Activated CD4-positive, alpha-beta T cell treated with anti-CD3 and anti-CD28 coated beads, Interleukin-2, amount 50 U/mL, for 48 hours (primary cell): ENCODE measurements around the gene ARMC3.
"Not testable (repeated sequence)": the region's sequence is repeated elsewhere in the genome, so short reads cannot be mapped to it uniquely, and the experiment has no call there.

Experiments used
- DNase-seq, 2 experiments: peaks; one replicate each; pipeline ENCODE4 v3.0.0-alpha.2; 2020

Gene ARMC3

DNA sequence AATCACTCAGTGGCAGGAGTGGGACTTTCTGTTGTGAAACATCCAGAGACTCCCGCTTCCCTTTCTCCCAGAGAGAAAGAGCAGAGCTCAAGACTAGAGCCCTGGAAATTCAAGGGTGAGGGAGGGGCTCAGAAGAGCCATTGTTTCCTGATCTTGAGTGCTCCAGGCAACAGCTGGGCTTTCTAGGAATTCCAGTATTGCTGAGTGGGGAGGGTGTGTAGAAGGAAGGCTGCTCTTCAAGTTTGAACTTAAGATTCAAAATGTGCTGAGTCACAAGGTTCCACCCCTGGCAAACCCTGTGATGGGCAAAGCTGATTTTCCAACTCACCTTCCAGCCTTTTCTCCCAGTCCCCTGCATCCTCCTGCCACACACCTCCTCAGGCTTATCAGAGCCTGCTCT lies 125.2 kb downstream of the ARMC3 start:
- DNase-seq = no peak

DNA sequence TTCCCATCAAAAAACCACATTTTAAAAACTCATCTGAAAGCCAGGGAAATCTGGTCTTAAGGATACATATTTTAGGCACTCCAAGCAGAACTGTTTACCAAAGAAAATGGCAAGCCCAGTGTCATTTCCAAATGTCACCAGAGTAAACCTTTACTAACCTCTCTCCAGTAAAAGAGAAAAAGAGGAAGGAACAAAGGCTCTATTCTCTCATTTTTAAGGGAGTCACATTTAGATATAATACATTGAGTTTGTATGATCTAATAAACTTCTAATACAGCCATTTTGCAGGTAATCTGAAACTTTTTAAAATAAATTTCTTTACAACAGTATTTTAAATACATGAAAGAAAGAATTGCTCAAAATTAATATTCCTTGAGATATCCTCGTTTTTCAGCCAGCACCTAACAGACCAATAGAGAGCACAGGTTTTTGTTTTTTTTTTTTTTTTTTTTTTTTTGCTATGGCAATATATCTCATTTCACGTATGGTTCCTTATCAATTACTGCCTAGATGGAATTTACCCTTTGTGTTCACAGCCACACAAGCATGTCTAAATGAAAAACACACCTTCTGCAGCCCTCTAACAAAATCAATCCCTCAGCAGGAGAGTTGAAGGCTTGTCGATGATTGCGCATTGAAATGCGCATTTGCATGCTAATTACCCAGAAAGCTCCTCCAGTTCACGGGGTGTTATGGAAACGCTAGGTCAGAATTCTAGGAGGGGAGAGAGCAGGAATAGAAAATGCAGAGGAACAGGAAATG lies 127.8 kb downstream of the ARMC3 start:
- no peak for DNase-seq

DNA sequence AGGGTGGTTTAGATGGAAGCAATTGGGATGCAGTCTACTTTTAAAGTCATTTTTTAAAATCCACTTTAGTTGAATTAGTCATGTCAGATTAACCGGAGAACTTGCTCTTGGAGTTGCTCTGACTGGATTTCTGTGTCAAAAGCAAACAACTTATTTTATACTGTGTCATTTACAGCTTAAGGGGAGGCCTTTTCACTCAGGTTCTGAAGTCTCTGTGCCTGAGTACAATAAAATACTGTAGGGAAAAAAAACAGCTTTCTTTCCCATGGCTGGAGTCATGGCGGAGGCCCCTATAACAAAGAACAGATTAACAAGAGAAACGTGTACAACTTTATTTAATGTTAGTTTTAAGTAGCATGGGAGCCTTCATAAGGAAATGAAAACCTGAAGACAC lies 128.3 kb downstream of the ARMC3 start:
- DNase-seq = no peak

DNA sequence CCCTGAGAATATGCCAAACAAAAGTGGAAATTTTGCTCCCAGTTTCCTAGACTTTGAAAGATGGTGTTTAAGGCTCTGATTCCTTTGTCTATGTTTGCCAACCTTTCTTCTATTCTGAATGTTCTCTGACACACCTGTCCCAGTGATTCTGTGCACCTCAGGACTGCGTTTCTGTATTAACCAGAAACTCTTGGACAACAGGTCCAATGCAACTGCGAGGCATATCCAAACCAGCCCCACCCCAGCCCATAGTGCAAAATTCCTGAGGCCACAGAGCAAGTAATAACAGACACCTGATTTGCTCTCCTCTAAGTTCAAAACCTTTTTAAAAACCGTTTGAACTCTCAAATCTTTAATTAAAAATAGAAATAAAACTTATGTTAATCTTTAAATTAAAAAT lies 130.5 kb downstream of the ARMC3 start:
- DNase-seq = no peak

DNA sequence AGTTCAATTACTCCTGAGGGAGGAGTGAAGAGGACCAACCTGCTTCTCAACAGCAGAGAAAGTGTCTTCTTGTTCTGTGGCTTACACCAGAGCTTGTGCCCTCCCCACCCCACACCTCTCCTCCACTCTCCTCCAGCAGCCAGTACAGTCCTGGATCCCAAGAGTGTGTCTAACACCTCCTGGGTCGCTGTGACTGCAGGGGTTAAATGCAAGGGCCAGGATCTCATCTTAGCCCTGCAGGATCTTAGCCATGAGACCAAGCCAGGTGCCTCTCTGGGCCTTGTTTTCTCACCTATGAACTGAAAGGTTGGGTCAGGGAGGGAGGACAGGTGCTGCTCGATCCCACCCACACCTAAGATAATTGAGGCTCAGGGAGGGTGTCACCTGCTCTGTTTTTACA lies 133.1 kb downstream of the ARMC3 start:
- DNase-seq = no peak

DNA sequence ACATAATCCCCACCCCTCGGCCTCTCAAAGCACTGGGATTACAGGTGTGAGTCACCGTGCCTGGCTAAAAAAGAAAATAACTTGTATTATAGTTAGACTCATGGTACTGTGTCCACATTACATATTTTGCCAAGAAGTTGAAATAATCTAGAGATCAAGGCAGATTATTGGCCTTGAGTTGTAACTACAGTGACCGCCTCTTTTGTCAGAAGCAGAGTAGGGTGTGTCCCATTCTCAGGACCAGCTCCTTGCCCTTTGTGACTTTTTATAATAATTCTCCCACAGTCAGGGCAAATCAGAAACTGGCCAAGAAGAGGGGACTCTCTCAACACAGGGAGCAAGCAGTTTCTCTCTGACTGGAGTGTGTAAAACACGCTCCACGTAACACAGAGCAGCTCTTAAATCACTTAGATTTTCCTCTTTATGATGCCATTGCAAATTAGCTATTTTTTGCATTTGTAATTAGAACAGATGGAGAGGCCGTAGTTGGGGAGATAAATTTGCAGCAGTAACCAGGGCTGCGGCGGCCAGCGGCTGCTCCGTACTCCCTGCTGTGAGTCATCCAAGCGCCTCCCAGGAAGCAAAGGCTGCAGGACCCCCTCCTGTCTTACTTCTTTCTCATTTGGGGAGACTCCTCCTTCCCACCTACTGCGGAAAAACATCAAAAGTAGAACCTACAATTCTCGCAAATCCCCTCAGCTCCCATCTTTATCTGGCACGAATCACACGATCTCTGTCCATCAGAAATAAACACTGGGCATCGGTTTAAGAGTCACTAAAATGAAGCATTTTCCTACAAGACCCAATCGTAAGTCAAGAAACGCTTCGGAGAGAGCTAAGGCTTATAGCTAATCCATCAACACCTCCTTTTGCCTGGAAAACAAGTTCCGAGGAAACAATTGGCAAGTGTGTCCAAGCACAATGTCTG lies 135.5 kb downstream of the ARMC3 start:
- no peak for DNase-seq

DNA sequence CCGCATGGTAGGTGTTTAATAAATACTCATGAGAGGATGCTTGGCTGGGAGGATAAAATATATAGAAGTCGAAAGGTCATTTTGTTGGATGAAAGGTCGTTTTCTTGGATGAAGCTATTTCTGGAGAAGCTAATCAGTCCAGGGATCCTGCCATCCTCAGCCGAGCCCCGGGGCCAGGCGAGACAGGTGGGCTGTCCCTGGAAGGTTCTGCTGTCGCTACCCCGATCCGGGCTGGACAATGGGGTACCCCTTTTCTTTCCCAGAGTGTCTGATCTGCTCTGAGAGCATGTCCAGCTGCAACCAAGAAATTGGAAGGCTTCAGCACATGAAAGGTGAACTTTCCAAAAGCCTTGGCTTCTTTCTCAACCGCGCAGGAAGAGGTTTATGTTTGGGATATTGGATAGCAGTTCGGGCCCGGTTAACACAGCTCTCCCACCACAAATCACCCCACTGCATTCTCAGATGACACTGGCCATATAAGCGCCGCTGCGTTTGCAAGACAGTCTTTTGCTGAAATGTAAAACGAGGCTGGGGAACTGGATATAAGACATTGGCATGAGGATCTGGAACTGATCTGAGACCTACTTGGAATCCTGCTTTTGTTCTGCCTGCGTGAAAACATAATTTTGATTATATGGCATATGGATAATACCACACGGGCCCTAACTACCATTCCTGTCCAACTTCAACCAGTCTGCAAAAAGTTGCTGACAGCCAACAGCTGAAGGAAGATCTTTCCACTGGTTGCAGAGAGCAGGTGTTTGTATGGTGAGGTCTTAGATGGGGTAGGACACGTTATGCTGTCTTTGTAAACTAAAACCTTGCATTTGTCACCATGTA lies 136.3 kb downstream of the ARMC3 start:
- DNase-seq = no peak

DNA sequence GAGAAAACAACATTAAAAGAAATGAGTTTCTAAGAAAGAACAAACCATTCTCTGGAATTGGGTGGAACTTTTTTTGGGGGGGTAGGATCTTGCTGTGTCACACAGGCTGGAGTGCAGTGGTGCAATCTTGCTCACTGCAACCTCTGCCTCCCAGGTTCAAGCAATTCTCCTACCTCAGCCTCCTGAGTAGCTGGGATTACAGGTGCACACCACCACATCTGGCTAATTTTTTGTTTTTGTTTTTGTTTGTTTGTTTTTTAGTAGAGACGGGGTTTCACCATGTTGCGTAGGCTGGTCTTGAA lies 136.9 kb downstream of the ARMC3 start:
- DNase-seq = not testable (repeated sequence)

DNA sequence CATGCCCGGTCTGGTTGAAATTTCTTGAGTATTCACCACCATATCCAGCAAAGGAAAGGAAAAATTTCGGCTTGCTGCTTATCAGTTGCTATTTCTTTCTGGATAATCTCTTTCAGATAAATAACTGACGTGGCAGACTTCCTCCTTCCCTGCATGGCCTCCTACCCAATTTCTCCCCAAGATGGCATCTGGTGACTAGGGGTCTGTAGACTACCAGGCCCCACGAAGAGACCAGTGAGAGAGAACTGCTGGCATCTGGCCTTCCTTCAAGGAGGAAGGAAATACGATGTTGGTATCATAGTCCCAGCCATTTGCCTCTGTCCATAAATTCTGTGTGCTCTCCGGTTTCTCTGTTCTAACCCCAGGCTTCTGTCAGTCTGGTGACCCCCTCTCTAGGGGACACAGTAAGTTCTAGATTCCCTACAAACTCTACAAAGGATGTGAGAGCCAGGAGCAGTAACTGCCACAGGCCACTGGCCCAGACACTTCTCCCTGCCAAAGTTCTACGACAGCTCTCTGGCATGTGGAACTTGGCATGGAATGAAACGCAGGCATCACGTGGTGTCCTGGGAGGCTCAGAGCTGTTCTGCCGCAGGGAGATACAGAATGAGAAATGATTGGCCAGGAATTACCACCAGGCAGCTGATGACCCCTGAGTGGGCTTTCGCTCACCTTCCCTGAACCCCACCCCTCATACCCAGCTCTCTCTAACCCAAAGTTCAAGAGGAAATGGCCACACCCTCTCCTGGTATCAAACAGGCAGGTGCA lies 137.5 kb downstream of the ARMC3 start:
- no peak for DNase-seq

DNA sequence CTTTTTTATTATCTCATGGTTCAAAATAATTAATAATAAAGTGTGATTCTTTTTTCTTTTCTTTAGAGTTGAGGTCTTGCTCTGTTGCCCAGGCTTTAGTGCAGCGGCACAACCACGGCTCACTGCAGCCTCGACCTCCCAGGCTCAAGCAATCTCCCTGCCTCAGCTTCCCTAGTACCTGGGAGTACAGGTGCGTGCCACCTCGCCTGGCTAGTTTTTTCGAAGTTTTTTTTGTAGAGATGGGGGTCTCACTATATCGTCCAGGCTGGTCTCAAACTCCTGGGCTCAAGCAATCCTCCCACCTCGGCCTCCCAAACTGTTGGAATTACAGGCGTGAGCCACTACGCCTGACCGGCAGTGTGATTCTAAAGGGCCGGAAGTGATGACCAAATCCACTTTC lies 139.5 kb downstream of the ARMC3 start:
- DNase-seq = no peak

DNA sequence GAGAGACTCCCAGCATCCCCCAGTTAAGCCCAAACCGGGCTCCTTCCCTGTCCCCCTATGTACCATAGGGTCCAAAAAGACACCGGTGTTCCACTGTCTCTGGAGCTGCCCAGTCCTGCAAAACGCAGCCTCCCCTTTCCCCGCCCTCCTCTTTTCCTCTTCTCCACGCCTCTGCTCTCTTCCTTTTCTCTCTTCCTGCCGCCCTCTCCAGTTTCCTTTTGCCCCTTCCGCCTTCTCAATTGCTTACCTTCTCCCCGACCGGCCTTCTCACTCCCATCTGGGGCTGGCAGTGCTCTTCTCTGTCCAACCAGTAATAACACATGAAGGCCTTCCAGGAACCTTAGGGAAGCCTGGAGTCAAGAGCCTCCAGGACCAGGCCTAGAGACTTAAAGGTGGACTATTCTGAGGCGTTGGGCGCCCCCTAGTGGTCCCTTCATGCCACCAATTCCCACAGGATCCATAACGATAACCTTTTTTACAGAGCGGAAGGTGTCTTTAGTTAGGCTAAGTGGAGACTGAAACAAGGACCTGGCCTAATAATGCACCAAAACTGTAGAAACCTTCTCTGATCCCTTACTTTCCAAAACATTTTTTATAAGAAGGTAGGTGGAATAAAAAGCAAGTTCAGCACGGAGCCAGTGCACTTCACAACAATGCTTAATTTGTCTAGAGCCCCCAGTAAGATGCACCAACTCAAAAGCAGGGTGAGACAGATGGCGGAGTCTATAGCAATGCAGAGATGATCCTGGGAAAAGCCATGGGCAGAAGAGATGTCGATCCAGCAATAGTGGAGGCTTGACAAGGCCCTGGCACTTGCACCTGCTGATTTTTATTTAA lies 140.3 kb downstream of the ARMC3 start:
- peak; percentile 75 to 77 for DNase-seq

DNA sequence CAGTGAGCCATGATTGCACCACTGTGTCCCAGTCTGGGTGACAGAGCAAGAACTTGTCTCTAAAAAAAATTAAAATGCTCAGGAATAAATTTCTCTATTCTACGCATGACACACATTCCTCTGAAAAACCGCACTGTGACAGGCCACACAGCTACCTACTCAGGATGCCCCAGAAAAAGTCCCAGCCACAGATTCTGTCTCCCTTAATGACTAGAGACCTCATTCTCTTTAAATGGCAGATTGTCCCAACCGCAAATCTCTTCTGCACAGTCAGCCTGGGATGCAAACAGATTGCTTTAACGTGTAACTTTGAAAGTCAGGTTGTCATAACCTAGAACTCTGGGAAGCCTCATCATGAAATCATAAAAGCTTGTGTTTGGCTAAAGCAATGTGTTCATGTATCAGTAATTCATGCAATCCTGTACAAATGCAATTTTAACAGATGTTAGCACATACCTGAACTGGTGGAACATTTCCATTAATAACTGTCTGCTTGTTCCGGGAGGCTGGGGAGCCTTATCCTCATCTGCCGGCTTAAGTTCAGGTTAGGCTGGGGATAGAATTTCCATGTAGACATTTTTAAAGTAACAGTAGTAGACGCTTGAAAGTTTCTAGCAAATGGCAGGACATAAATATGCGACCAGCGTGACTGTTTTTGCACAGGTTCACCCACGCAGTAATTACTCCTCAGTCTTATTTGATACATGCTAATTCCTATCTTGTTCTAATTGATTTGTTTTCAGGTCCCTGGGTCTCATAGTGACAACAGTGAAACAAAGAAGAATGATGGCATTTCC lies 141.4 kb downstream of the ARMC3 start:
- DNase-seq = peak; percentile 18 to 21

DNA sequence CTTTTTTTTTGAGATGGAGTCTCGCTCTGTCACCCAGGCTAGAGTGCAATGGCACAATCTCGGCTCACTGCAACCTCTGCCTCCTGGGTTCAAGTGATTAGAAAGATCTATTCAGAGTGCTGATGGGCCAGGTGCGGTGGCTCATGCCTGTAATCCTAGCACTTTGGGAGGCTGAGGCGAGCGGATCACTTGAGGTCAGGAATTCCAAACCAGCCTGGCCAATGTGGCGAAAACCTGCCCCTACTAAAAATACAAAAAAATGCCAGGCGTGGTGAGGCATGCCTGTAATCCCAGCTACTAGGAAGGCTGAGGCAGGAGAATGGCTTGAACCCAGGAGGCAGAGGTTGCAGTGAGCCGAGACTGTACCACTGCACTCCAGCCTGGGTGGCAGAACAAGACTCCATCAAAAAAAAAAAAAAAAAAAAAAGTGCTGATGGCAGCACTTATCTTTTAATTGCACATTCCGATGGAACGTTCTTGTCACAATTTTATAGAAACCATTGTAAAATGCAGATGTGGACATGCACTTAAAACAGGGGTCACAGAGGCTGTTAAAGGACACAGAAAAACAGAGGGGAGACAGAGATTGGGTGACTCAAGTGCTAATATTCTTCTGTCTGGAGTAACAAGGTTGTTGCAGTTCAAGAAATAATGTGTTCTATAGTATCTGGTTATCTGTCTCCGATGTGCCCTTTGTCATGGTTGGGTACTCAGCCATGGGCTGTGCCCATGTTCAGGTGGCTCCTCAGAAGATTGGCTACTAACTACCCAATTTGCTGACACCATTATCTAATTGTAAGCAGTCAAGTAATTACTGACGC lies 142.4 kb downstream of the ARMC3 start:
- DNase-seq = not testable (repeated sequence)

DNA sequence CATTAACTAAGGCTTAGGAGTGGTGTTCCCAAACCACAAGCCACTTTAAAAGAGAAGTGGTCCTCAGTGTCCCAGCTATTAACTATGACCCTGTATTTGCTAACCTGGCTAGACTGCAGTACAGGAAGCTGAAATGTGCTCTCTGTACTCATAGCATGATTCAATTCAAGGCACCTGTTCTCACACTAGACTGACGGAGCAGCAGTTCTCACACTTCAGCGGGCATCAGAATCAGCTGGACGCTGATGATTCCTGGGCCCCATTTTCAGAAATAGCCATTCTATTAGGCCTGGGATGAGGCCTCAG lies 143.0 kb downstream of the ARMC3 start:
- no peak for DNase-seq

DNA sequence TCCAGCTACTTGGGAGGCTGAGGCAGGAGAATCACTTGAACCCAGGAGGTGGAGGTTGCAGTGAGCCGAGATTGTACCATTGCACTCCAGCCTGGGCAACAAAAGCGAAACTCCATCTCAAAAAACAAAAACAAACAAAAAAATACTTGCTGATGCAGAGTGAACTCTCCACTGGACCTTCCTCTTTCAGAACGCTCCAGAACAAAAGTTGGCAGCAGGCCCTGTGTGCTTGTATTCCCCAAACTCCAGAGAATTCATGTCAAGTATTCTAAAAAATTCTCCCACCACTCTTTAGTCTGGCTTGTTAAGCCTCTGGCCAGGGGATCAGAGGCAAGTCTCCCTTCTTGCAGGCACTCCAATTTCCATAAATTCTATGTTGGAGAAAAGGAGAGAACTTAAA lies 144.7 kb downstream of the ARMC3 start:
- not testable (repeated sequence) for DNase-seq

DNA sequence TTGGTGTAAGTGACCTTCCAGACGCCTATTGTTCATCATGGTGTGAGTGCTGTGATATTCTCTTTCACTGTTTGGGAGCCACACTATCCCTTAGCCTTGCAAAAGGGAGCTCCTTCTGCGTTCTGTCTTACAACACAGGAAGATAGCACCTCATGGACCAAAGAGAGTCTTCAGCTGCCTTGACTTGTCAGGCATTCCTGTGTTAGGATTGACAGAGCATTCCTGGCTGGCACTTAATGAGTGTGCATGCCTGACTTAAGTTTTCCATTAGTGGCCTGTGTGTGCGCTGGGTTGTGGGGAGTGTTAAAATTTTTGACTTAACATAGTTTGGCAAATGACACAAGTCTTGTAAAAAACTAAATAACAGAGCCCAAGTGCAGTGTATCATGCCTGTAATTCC lies 145.7 kb downstream of the ARMC3 start:
- DNase-seq = no peak

DNA sequence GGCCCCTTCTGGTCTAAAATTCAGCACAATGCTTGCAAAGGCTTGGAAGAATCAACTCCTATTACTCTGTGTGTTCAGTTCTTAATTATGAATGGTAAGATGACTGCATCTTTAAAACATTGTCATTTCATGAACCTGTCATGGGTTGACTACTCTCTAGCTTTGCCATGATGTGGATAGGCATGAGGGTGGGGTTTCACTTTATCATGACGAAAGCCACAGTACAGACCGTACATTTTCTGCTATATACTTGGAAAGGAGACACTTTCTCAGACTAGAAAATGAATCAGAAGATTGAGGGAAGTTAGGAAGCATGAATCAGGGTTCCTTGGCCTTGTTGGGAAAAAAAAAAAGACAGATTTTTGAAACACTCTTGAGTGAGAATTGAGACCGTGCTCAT lies 147.8 kb downstream of the ARMC3 start:
- DNase-seq = no peak

DNA sequence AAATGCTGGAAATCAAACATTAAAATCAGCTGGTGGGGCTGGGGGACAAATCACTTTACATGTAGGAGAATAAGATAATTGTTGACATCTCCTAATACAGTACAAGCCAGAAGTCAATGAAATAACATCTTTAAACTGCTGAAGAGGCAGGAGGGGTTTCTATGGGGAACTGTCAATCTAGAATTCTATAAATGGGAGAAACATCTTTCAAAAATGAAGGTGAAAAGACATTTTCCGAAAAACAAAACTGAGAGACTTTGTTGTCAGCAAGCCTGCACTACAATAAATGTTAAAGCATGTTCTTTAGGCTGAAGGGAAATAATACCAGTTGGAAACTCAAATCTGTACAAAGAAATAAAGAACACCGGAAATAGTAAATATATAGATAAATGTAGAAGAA lies 150.3 kb downstream of the ARMC3 start:
- DNase-seq = no peak

DNA sequence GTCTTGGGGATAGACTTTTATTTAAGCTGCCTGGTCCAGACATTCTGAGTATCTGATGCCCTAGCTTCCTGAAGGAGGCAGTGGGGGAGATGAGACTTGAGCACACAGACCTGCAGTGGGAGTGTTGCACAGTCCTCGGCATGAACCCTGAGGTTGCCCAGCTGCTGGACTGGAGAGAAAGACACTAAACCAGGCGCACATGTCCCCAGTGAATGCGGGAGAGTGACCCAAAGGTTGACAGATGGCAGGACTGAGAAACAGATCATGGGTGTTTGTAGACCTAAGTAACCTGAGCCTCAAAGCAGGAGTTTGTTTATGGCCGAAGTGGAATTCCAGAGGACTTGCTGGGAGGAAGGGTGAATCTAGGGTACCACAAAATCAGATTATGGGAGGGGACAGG lies 151.8 kb downstream of the ARMC3 start:
- no peak for DNase-seq

DNA sequence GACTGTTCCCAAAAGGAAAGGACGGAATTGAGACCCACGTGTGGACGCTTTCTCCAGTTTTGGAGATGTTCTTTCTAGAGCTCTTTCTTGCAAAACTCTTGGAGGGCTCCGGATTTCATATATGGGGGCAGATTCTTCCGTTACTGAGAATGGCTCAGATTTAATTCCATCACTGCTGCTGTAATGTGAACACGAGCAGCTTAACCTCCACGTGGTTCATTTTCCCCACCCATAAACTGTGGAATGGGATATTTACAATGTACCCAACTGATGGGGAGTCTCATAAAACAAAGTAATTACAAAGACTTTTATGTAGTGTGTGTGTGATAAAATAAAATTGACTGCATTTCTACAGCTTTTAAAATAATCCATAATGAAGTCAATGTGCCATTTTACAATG lies 152.4 kb downstream of the ARMC3 start:
- no peak for DNase-seq
